GM12878 (cell line): ENCODE results near the gene NLRP9. TPM values are rescaled to one million over a fixed set of nuclear protein-coding genes. Genes with fewer than 3 reads are reported as not detected.

ENCODE experiments used
- ATAC-seq: fragments of 200-7000 bp; cut with Tn5 transposase; 3 replicates; pipeline ENCODE4 v1.9.1; 2020; ENCODE audit warnings: mild to moderate bottlenecking, moderate library complexity
- BruUV-seq: library from RNA; stranded (reverse); fragments of 400-500 nt; replicated peaks from 2 replicates; lab custom pipeline; 2021; lab: Mats Ljungman, UMichigan
- CTCF ChIA-PET: fragments of 300-600 bp; sonication (Branson Sonifier 250); formaldehyde crosslinking; extraction: SDS; loops from one replicate; lab custom pipeline; 2021; ENCODE audit warnings: inconsistent platforms; lab: Yijun Ruan, JAX
- POLR2A ChIA-PET: fragments of 350-600 bp; formaldehyde crosslinking; extraction: SDS; loops from one replicate; lab custom pipeline; 2021; ENCODE audit warnings: inconsistent platforms; lab: Charles Lee
- RAD21 ChIA-PET: fragments of 300-600 bp; sonication (Branson Sonifier 250); formaldehyde crosslinking; loops from one replicate; lab custom pipeline; 2023; ENCODE audit warnings: antibody characterized with exemption; ENCODE audit not compliant: unreplicated experiment; lab: Charles Lee
- SMC1A ChIA-PET: fragments of 300-600 bp; sonication (Branson Sonifier 250); formaldehyde crosslinking; loops from one replicate; lab custom pipeline; 2023; ENCODE audit not compliant: unreplicated experiment, uncharacterized antibody; lab: Charles Lee
- DNase-seq: peaks from one replicate; pipeline ENCODE4 v3.0.0-alpha.2; 2011; ENCODE audit warnings: low read depth, low spot score
- FAIRE-seq: peaks from 3 replicates; lab custom pipeline; 2011; peaks lifted over from hg19 to GRCh38; lab: Jason Lieb, UNC
- H2AFZ ChIP-seq: 2 replicates; pipeline ENCODE4 v1.6.0; 2011; ENCODE audit warnings: low read depth, low read length, control low read depth; ENCODE audit not compliant: control insufficient read depth
- H3K27ac ChIP-seq: 2 replicates; pipeline ENCODE4 v1.5.1; 2011; ENCODE audit warnings: control low read depth; ENCODE audit not compliant: control insufficient read depth, insufficient read depth
- H3K27me3 ChIP-seq, 2 experiments: replicated peaks in 1 of 2; 2 replicates each; pipeline versions ENCODE4 v1.6.0 to v1.6.1; 2011; ENCODE audit warnings: low read length in 1 of 2; ENCODE audit not compliant: control insufficient read depth in 2 of 2, insufficient read depth in 2 of 2
- H3K36me3 ChIP-seq, 2 experiments: 2 replicates each; pipeline ENCODE4 v1.5.1; 2011; ENCODE audit warnings: low read length in 1 of 2; ENCODE audit not compliant: control insufficient read depth in 2 of 2, insufficient read depth in 2 of 2
- H3K4me1 ChIP-seq: 2 replicates; pipeline ENCODE4 v1.6.1; 2011; ENCODE audit warnings: mild to moderate bottlenecking, low read length, moderate library complexity, mixed read lengths; ENCODE audit not compliant: control insufficient read depth, insufficient read depth
- H3K4me2 ChIP-seq: 2 replicates; pipeline ENCODE4 v1.6.0; 2011; ENCODE audit warnings: control low read depth; ENCODE audit not compliant: control insufficient read depth, insufficient read depth
- H3K4me3 ChIP-seq: fragments of 200-600 bp; sonication (generic); 2 replicates; pipeline ENCODE4 v1.5.1; 2016
- H3K79me2 ChIP-seq: 2 replicates; pipeline ENCODE4 v1.6.0; 2011; ENCODE audit warnings: low read length; ENCODE audit not compliant: control insufficient read depth, insufficient read depth
- H3K9ac ChIP-seq: 2 replicates; pipeline ENCODE4 v1.8.0; 2011; ENCODE audit warnings: low read length, control low read depth, mixed read lengths; ENCODE audit not compliant: control insufficient read depth, insufficient read depth
- H3K9me3 ChIP-seq: replicated peaks from 3 replicates; pipeline ENCODE4 v1.5.1; 2011; ENCODE audit warnings: mild to moderate bottlenecking, low read length; ENCODE audit not compliant: control insufficient read depth, insufficient read depth
- H4K20me1 ChIP-seq: 2 replicates; pipeline ENCODE4 v1.6.0; 2011; ENCODE audit not compliant: control insufficient read depth, insufficient read depth
- NKRF ChIP-seq: fragments of 450-650 bp; conservative IDR thresholded peaks from 2 replicates; pipeline ENCODE4 v1.6.1; 2017; ENCODE audit warnings: mild to moderate bottlenecking, moderate library complexity
- RELA ChIP-seq: fragments of 450-650 bp; IDR thresholded peaks from 2 replicates; pipeline ENCODE4 v1.8.0; 2014; ENCODE audit warnings: borderline replicate concordance; ENCODE audit not compliant: partially characterized antibody
- WGBS: methylation state at CpG from one replicate; pipeline ENCODE4 v1.1.6; 2016; ENCODE audit warnings: low lambda C conversion rate; ENCODE audit not compliant: insufficient replicate concordance, insufficient coverage; ENCODE audit errors: missing lambda C conversion rate; 5-methylcytosine and 5-hydroxymethylcytosine counted together
- in situ Hi-C: fragments of 300-500 bp; cut with MboI; formaldehyde crosslinking; loops from 9 replicates; pipeline ENCODE4 v1.14.3; 2018; ENCODE audit warnings: mixed read lengths
- intact Hi-C: fragments of 100-400 bp; cut with micrococcal nuclease; formaldehyde crosslinking; loops from one replicate; pipeline ENCODE4 v1.14.2; 2022; ENCODE audit not compliant: unreplicated experiment
- polyA plus RNA-seq, 11 experiments: library from polyadenylated mRNA; depleted of rRNA in 4 of 11; unstranded in 6 of 11; stranded (reverse) in 5 of 11; fragments of >200 nt; fragmentation: Nextera tagmentation in 4 of 11; fragmentation: Illumina TruSeq in 1 of 11; extraction: Ambion mirVana in 4 of 11; extraction: Trizol in 1 of 11; gene quantifications; 1 replicate in 1 of 11; 2 replicates in 10 of 11; pipeline versions ENCODE4 v1.2.1 to v1.2.3, GENCODE V29; 2011 to 2016; ENCODE audit warnings: inconsistent platforms in 2 of 11, missing spikeins in 2 of 11, low read depth in 1 of 11
- total RNA-seq, 4 experiments: library from RNA; depleted of rRNA in 3 of 4; stranded (reverse); fragments of >200 nt in 3 of 4; fragmentation: Illumina TruSeq in 1 of 4; extraction: Trizol in 1 of 4; gene quantifications; 2 replicates each; pipeline versions ENCODE4 v1.2.1 to v1.2.3, GENCODE V29; 2013 to 2021

The NLRP9 gene
- total and polyA plus RNA-seq, 10 of the 15 experiments (the other 5 are each of a cell fraction or from before 2014, with no cell fraction given): not detected

GRCh38 chr19:55697698-55698097 is 40.5 kb downstream of the NLRP9 start (continued):
- TF ChIP-seq RELA: no peak

GRCh38 chr19:55697069-55697440 is 41.1 kb downstream of the NLRP9 start:
- no peak overlapping the region for H3K9ac ChIP-seq
- H3K4me2 ChIP-seq: no peak overlapping the region
- H3K27ac ChIP-seq: no peak overlapping the region
- ChIA-PET RAD21 (no interaction called here), POLR2A (no interaction called here), CTCF (no interaction called here), SMC1A (no interaction called here)
- H3K9me3 ChIP-seq: no peaks in the 10 kb centered on the region
- H3K4me1 ChIP-seq: no peaks in the 10 kb centered on the region
- no peak overlapping the region for H3K4me3 ChIP-seq
- intact Hi-C loops (no loop called here), in situ Hi-C loops (no loop called here)
- ATAC-seq (no peak), FAIRE-seq (no peak), DNase-seq (no peak)
- peaks cover 8 to 14% of the 10 kb centered on the region in 2 experiments; a peak in 2 of 4 replicates for H3K36me3 ChIP-seq
- H3K79me2 ChIP-seq: no peaks in the 10 kb centered on the region
- WGBS: 84% methylated on average over 12 of the region's 12 CpGs
- H2AFZ ChIP-seq: no peak overlapping the region
- no TSS peak for BruUV-seq
- H3K27me3 ChIP-seq: no peaks in the 10 kb centered on the region
- no peak for TF ChIP-seq NKRF
- H4K20me1 ChIP-seq: no peaks in the 10 kb centered on the region
